Adipose tissue (tissue), 3 donors: Measurements from ENCODE around the gene FRMD5. TPM values are rescaled to one million over a fixed set of nuclear protein-coding genes. Genes with fewer than 3 reads are reported as not detected.
"Not testable (repeated sequence)": the region's sequence is repeated elsewhere in the genome, so short reads cannot be mapped to it uniquely, and the experiment has no call there.

ENCODE experiments used
- H3K27ac ChIP-seq: one replicate; pipeline ENCODE4 v1.5.1; 2013; ENCODE audit warnings: low read depth, low read length
- WGBS, 3 donors: extraction: QIAGEN DNeasy Blood & Tissue Kit; methylation state at CpG; one replicate each; pipeline ENCODE4 v1.1.7; 2013; 5-methylcytosine and 5-hydroxymethylcytosine counted together
- polyA plus RNA-seq, 3 donors: library from polyadenylated mRNA; stranded (reverse); fragments of 200-250 nt; gene quantifications; one replicate each; pipeline ENCODE4 v1.2.3, GENCODE V29; 2013
- donor health status: healthy with polysubstance abuse.
- donor health status: Bipolar disorder and iron deficiency.
- donor health status: healthy.

Gene FRMD5
- polyA plus RNA-seq, 3 donors, result 0.05 to 0.12 (median 0.11) TPM

- no peak overlapping the region for H3K27ac ChIP-seq
- WGBS, 3 donors, result 76 to 93% (median 80%) methylated on average over 6 of the region's 6 CpGs
Observed at GRCh38 chr15:43854801-43855200, 340.3 kb downstream of the FRMD5 start.

DNA sequence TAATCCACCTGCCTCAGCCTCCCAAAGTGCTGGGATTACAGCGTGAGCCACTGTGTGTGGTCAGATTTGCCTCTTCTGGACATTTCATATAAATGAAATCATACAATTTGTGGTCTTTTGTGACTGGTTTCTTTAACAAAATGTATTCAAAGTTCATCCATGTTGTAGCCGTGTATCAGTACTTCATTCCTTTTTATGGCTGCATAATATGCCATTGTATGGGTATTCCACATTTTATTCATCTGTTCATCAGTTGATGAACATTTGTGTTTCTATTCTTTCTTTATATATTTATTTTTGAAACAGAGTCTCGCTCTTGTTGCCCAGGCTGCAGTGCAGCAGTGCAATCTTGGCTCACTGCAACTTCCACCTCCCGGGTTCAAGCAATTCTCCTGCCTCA is 342.5 kb downstream of the FRMD5 start:
- 96 to 98% (median 97%) methylated on average over 4 of the region's 4 CpGs for WGBS, 3 donors
- no peak overlapping the region for H3K27ac ChIP-seq

DNA sequence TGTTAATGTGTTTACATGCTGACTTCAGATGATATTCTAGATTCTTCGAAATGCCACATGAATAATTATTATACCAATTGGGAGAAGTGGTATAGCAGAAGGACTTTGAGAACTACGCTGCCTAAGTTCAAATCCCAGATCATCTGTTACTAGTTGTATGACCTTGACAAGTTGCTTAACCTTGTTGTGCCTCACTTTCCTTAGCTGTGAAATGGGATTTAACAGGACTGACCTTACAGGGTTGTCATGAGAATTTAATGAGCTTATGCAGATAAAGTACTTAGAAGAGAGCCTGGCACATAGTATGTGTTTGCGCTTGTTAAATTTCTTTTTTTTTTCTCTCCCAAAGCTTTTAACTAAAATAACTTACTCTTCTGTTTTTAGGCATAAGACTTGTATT is 343.8 kb downstream of the FRMD5 start:
- H3K27ac ChIP-seq, result no peak overlapping the region
- 97 to 99% (median 97%) methylated on average over 3 of the region's 3 CpGs for WGBS, 3 donors

GRCh38 chr15:43845421-43845820 is 349.6 kb downstream of the FRMD5 start:
- no peak overlapping the region for H3K27ac ChIP-seq

- WGBS, 3 donors, result 90 to 98% (median 97%) methylated on average over 6 of the region's 6 CpGs
- not testable (repeated sequence) for H3K27ac ChIP-seq
Observed at GRCh38 chr15:43832485-43832884, 362.6 kb downstream of the FRMD5 start.

- H3K27ac ChIP-seq, result not testable (repeated sequence)
- WGBS, 3 donors, result 93 to 95% (median 94%) methylated on average over 14 of the region's 14 CpGs
Observed at GRCh38 chr15:43831519-43832052, 363.5 kb downstream of the FRMD5 start.

- not testable (repeated sequence) for H3K27ac ChIP-seq
- WGBS, 3 donors, result 95 to 97% (median 96%) methylated on average over 9 of the region's 9 CpGs
Observed at GRCh38 chr15:43830691-43831275, 364.3 kb downstream of the FRMD5 start.

DNA sequence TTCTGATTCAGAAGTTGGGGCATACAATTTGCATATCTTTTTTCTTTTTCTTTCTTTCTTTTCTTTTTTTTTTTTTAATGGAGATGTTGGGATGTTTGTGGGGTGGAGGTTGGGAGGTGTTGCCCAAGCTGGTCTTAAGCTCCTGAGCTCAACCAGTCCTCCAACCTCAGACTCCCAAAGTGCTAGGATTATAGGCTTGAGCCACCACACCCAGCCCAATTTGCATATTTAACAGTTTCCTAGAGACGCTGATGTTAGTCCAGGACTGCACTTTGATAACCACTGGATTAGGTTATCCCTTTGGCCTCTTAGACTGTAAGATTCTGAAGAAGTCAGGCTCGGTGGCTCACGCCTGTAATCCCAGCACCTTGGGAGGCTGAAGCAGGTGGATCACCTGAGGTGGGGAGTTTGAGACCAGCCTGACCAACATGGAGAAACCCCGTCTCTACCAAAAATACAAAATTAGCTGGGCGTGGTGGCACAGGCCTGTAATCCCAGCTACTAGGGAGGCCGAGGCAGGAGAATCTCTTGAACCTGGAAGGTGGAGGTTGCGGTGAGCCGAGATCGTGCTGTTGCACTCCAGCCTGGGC is 365.0 kb downstream of the FRMD5 start:
- H3K27ac ChIP-seq, result not testable (repeated sequence)
- 95 to 97% (median 96%) methylated on average over 9 of the region's 9 CpGs for WGBS, 3 donors

DNA sequence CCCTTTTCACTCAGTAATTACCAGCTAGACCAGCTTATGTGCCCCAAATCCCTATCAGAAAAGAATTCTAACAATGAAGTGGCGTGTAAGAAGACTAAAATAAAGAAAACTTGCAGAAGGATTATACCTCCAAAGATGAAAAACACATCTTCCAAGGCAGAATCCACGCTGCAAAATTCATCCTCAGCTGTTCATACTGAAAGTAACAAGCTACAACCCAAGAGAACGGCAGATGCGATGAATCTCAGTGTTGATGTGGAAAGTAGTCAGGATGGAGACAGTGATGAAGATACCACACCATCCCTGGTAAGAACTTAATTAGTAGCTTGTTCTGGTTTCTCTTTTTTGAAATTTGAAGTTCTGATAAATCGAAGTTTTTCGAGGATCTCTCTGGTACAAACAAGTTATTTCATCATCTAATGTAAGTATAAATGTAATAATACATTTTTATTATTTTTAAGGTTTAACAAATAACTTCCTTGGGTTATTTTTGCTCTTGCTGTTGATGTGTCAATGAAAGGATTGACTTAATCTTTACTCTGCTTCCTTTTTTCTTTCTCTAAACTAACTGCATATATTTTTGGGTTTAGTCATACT is 366.9 kb downstream of the FRMD5 start:
- WGBS, 3 donors, result 58 to 78% (median 65%) methylated on average over 6 of the region's 6 CpGs
- no peak overlapping the region for H3K27ac ChIP-seq

- 3 to 4% (median 4%) methylated on average over 45 to 48 of the region's 48 CpGs for WGBS, 3 donors
- H3K27ac ChIP-seq, result no peak within 1 kb of the TSS
Observed at GRCh38 chr15:43826508-43827341, 368.3 kb downstream of the FRMD5 start, which contains the start of gene WDR76. Gene WDR76 (plus strand): TSS chr15:43827002. CDS start chr15:43827033, 31 bp downstream.

DNA sequence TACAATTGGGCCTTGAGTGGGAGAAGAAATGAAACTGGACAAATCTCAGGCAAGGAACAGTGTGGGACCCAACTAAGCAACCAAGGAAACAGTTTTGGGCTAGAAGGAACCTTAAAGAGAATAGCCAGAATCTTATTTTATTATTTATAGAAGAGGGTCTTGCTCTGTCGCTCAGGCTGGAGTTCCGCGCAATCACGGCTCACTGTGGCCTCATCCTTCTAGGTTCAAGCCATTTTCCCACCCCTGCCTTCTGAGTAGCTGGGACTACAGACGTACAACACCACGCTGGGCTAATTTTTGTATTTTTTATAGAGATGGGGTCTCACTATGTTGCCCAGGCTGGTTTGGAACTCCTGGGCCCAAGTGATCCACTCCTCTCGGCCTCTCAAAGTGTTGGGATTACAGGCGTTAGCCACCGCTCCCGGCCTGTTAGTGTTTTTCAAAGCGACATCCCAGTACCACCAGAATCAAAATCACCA is 369.0 kb downstream of the FRMD5 start:
- WGBS, 3 donors, result 93 to 97% (median 96%) methylated on average over 11 of the region's 11 CpGs
- H3K27ac ChIP-seq, result no peak overlapping the region

DNA sequence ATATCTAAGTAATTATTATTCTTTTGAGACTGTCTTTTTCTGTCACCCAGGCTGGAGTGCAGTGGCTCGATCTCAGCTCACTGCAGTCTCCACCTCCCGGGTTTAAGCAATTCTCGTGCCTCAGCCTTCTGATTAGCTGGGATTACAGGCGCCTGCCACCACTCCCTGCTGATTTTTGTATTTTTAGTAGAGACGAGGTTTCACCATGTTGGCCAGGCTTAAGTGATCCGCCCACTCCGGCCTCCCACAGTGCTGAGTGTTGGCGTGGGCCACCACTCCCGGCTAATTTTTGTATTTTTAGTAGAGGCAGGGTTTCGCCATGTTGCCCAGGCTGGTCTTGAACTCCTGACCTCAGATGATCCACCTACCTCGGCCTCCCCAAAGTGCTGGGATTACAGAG is 369.8 kb downstream of the FRMD5 start:
- not testable (repeated sequence) for H3K27ac ChIP-seq
- WGBS, 3 donors, result 92 to 95% (median 95%) methylated on average over 11 of the region's 11 CpGs

- 8 to 9% (median 9%) methylated on average over 46 of the region's 46 CpGs for WGBS, 3 donors
- no peak within 1 kb of the TSS for H3K27ac ChIP-seq
Observed at GRCh38 chr15:43824302-43825246, 370.5 kb downstream of the FRMD5 start, which contains the start of gene MFAP1. Gene MFAP1 (minus strand): TSS chr15:43824690. CDS start chr15:43824569, 121 bp downstream.

- H3K27ac ChIP-seq, result no peak overlapping the region
Observed at GRCh38 chr15:43821505-43821904, 373.6 kb downstream of the FRMD5 start.

More at GRCh38 chr15:43821505-43821904, 373.6 kb downstream of the FRMD5 start:
- WGBS, 3 donors, result 58 to 81% (median 77%) methylated on average over 3 of the region's 3 CpGs
